ENCODE data around the gene GDPD2.

DNA sequence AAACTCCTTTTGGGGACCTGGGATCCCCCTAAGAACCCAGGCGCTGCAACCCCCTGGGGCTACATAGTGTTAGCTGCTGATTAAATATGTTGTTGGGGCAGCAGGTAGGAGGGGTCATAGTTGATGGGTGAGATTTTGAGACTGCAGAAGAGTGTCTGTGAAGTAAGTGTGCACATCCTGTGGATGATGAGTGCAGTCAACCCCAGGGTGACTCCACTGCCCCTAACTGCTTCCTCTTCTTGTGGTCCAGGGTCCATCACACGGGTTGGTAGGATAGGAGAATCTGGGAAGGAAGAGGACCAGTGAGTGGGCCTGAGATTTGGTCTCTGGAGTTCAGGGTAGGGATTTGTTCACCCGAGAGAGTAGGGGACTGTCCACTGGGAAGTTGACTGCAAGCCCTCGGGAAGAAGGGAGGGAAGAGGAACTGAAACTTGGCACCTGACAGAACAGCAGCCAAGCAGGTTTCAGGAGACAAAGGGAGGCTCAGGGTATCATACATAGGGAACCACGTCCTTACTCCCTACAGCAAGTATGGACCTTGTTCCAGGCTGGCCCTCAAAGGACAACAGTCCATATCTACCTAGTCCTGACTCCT lies 30.0 kb downstream of the GDPD2 start:
- TF ChIP-seq, protein P1, sequence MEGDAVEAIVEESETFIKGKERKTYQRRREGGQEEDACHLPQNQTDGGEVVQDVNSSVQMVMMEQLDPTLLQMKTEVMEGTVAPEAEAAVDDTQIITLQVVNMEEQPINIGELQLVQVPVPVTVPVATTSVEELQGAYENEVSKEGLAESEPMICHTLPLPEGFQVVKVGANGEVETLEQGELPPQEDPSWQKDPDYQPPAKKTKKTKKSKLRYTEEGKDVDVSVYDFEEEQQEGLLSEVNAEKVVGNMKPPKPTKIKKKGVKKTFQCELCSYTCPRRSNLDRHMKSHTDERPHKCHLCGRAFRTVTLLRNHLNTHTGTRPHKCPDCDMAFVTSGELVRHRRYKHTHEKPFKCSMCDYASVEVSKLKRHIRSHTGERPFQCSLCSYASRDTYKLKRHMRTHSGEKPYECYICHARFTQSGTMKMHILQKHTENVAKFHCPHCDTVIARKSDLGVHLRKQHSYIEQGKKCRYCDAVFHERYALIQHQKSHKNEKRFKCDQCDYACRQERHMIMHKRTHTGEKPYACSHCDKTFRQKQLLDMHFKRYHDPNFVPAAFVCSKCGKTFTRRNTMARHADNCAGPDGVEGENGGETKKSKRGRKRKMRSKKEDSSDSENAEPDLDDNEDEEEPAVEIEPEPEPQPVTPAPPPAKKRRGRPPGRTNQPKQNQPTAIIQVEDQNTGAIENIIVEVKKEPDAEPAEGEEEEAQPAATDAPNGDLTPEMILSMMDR (conservative IDR thresholded peaks at IDR 0.05; ENCODE audit: low read depth, low read length), result no peak
- no peak for TF ChIP-seq EZH2phosphoT487 (IDR thresholded peaks at IDR 0.05; ENCODE audit: borderline replicate concordance, low read length)
